Smooth muscle cell (in vitro differentiated cells): Measurements from ENCODE around the gene UGGT2. TPM values are rescaled to one million over a fixed set of nuclear protein-coding genes. Genes with fewer than 3 reads are reported as not detected.

Experiments
- DNase-seq: peaks from one replicate; lab custom pipeline; 2025; ENCODE audit not compliant: unreplicated experiment; lab: John Stamatoyannopoulos, UW
- H2AFZ ChIP-seq: fragments of 200-600 bp; sonication (generic); 2 replicates; pipeline ENCODE4 v1.6.0; 2016; ENCODE audit warnings: antibody characterized with exemption, low read depth, mild to moderate bottlenecking
- H3F3A ChIP-seq: fragments of 200-600 bp; sonication (generic); 2 replicates; pipeline ENCODE4 v1.6.0; 2017; ENCODE audit warnings: antibody characterized with exemption, low read depth
- H3K27ac ChIP-seq: fragments of 200-600 bp; sonication (generic); 2 replicates; pipeline ENCODE4 v1.5.1; 2016; ENCODE audit warnings: low read depth, mild to moderate bottlenecking
- H3K27me3 ChIP-seq: fragments of 200-600 bp; sonication (generic); 2 replicates; pipeline ENCODE4 v1.6.1; 2016; ENCODE audit warnings: low read depth, mild to moderate bottlenecking
- H3K36me3 ChIP-seq: fragments of 200-600 bp; sonication (generic); 2 replicates; pipeline ENCODE4 v1.5.1; 2016; ENCODE audit warnings: low read depth
- H3K4me1 ChIP-seq: fragments of 200-600 bp; sonication (generic); 2 replicates; pipeline ENCODE4 v1.5.1; 2016; ENCODE audit warnings: low read depth
- H3K4me2 ChIP-seq: fragments of 200-600 bp; sonication (generic); 2 replicates; pipeline ENCODE4 v1.6.0; 2016; ENCODE audit warnings: mild to moderate bottlenecking
- H3K4me3 ChIP-seq: fragments of 200-600 bp; sonication (generic); 2 replicates; pipeline ENCODE4 v1.5.1; 2016; ENCODE audit warnings: mild to moderate bottlenecking
- H3K79me2 ChIP-seq: fragments of 200-600 bp; sonication (generic); 2 replicates; pipeline ENCODE4 v1.6.0; 2016; ENCODE audit warnings: low read depth, mild to moderate bottlenecking
- H3K9ac ChIP-seq: fragments of 200-600 bp; sonication (generic); 2 replicates; pipeline ENCODE4 v1.6.0; 2016; ENCODE audit warnings: low read depth
- H3K9me3 ChIP-seq: fragments of 200-600 bp; sonication (generic); replicated peaks from 2 replicates; pipeline ENCODE4 v1.5.1; 2016; ENCODE audit warnings: low read depth
- H4K20me1 ChIP-seq: fragments of 200-600 bp; sonication (generic); 2 replicates; pipeline ENCODE4 v1.6.0; 2016; ENCODE audit warnings: low read depth
- CTCF ChIP-seq: fragments of 200-600 bp; sonication (generic); IDR thresholded peaks from 2 replicates; pipeline ENCODE4 v1.5.1; 2017; ENCODE audit warnings: borderline replicate concordance, mild to moderate bottlenecking, antibody characterized with exemption; ENCODE audit not compliant: insufficient read depth, poor library complexity, severe bottlenecking
- WGBS: methylation state at CpG from one replicate; pipeline ENCODE4 v1.1.7; 2016; ENCODE audit warnings: low lambda C conversion rate; 5-methylcytosine and 5-hydroxymethylcytosine counted together
- polyA plus RNA-seq: library from polyadenylated mRNA; unstranded; fragments of >200 nt; fragmentation: Nextera tagmentation; extraction: Ambion mirVana; gene quantifications from 2 replicates; pipeline ENCODE4 v1.2.1, GENCODE V29; 2016
- total RNA-seq: library from RNA; depleted of rRNA; stranded (reverse); fragments of >200 nt; gene quantifications from 2 replicates; pipeline ENCODE4 v1.2.3, GENCODE V29; 2014

The UGGT2 gene
- total and polyA plus RNA-seq, 2 experiments from 2014 or later: 27.4 to 67.2 TPM

- no peak overlapping the region for H3K9ac ChIP-seq
- no peak for DNase-seq
- H3K27ac ChIP-seq: peak overlapping the region; percentile 54
Measured at GRCh38 chr13:95924389-95924994, 128.7 kb downstream of the UGGT2 start.

DNA sequence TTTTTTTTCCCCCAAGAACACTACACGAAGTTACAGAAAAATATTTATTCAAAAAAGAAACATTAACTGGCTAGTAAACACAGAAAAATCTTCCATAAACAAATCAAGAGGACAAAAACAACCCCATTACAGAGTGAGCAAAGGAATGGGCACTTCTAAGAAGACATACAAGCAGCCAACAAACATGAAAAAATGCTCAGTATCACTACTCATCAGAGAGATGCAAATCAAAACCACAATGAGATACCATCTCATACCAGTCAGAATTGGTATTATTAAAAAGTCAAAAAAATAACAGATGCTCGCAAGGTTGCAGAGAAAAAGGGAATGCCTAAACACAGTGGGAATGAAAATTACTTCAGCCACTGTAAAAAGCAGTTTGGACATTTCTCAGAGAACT lies 131.7 kb downstream of the UGGT2 start:
- no peaks in the 10 kb centered on the region for H3K4me1 ChIP-seq
- H3K4me3 ChIP-seq: no peak overlapping the region
- no peak overlapping the region for H2AFZ ChIP-seq
- no peak for DNase-seq
- H4K20me1 ChIP-seq: no peaks in the 10 kb centered on the region
- 73% methylated on average over 2 of the region's 2 CpGs for WGBS
- H3K27ac ChIP-seq: no peak overlapping the region
- H3K27me3 ChIP-seq: no peaks in the 10 kb centered on the region
- no peaks in the 10 kb centered on the region for H3F3A ChIP-seq
- H3K9ac ChIP-seq: no peak overlapping the region
- H3K9me3 ChIP-seq: no peaks in the 10 kb centered on the region
- H3K79me2 ChIP-seq: no peaks in the 10 kb centered on the region
- TF ChIP-seq CTCF: no peak
- no peaks in the 10 kb centered on the region for H3K36me3 ChIP-seq
- no peak overlapping the region for H3K4me2 ChIP-seq

More at GRCh38 chr13:95924389-95924994, 128.7 kb downstream of the UGGT2 start:
- TF ChIP-seq CTCF: no peak
- Histone ChIP-seq H4K20me1 (no peaks in the 10 kb centered on the region), H3K79me2 (no peaks in the 10 kb centered on the region), H3K4me1 (no peaks in the 10 kb centered on the region), H3K4me3 (no peak overlapping the region), H3K27me3 (no peaks in the 10 kb centered on the region), H2AFZ (no peak overlapping the region), H3K4me2 (peak overlapping the region; percentile 33), H3F3A (no peaks in the 10 kb centered on the region), H3K9me3 (no peaks in the 10 kb centered on the region), H3K36me3 (no peaks in the 10 kb centered on the region)
- 52% methylated on average over 5 of the region's 5 CpGs for WGBS

DNA sequence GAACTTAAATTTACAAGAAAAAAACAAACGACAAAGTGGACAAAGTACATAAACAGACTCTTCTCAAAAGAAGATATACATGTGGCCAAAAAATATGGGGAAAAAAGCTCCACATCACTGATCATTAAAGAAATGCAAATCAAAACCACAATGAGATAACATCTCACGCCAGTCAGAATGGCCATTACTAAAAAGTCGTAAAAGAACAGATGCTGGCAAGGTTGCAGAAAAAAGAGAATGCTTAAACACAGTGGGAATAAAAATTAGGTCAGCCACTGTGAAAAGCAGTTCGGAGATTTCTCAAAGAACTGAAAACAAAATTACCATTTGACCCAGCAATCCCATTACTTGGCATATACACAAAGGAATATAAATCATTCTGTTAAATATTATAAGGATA lies 132.7 kb downstream of the UGGT2 start:
- H3K27me3 ChIP-seq: no peaks in the 10 kb centered on the region
- no peak overlapping the region for H3K4me2 ChIP-seq
- TF ChIP-seq CTCF: no peak

GRCh38 chr13:95918860-95919259 lies 134.3 kb downstream of the UGGT2 start:
- Histone ChIP-seq H2AFZ (no peak overlapping the region), H3K27me3 (no peaks in the 10 kb centered on the region), H3K4me3 (no peak overlapping the region), H3K9me3 (no peaks in the 10 kb centered on the region), H3K27ac (no peak overlapping the region), H3K4me2 (no peak overlapping the region), H3K4me1 (no peaks in the 10 kb centered on the region), H4K20me1 (no peaks in the 10 kb centered on the region), H3K79me2 (no peaks in the 10 kb centered on the region), H3K36me3 (no peaks in the 10 kb centered on the region), H3K9ac (no peak overlapping the region), H3F3A (no peaks in the 10 kb centered on the region)
- TF ChIP-seq CTCF: no peak
- no peak for DNase-seq
- 97% methylated on average over 2 of the region's 2 CpGs for WGBS

More for the DNA sequence above, 132.7 kb downstream of the UGGT2 start:
- H3K79me2 ChIP-seq: no peaks in the 10 kb centered on the region
- H3K4me3 ChIP-seq: no peak overlapping the region
- no peaks in the 10 kb centered on the region for H3K36me3 ChIP-seq
- H2AFZ ChIP-seq: no peak overlapping the region
- WGBS: 65% methylated on average over 4 of the region's 4 CpGs
- no peak overlapping the region for H3K27ac ChIP-seq
- no peaks in the 10 kb centered on the region for H3K9me3 ChIP-seq
- no peak for DNase-seq
- H3K9ac ChIP-seq: no peak overlapping the region
- no peaks in the 10 kb centered on the region for H4K20me1 ChIP-seq
- no peaks in the 10 kb centered on the region for H3F3A ChIP-seq
- H3K4me1 ChIP-seq: no peaks in the 10 kb centered on the region
